Measurements from ENCODE around the gene OTP.
"Not testable (repeated sequence)": the region's sequence is repeated elsewhere in the genome, so short reads cannot be mapped to it uniquely, and the experiment has no call there.

GRCh38 chr5:77582143-77582542 is 56.4 kb downstream of the OTP start:
- TF ChIP-seq, protein P1, sequence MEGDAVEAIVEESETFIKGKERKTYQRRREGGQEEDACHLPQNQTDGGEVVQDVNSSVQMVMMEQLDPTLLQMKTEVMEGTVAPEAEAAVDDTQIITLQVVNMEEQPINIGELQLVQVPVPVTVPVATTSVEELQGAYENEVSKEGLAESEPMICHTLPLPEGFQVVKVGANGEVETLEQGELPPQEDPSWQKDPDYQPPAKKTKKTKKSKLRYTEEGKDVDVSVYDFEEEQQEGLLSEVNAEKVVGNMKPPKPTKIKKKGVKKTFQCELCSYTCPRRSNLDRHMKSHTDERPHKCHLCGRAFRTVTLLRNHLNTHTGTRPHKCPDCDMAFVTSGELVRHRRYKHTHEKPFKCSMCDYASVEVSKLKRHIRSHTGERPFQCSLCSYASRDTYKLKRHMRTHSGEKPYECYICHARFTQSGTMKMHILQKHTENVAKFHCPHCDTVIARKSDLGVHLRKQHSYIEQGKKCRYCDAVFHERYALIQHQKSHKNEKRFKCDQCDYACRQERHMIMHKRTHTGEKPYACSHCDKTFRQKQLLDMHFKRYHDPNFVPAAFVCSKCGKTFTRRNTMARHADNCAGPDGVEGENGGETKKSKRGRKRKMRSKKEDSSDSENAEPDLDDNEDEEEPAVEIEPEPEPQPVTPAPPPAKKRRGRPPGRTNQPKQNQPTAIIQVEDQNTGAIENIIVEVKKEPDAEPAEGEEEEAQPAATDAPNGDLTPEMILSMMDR (IDR thresholded peaks at IDR 0.05; ENCODE audit: insufficient read depth, low read depth, low read length) = not testable (repeated sequence)
- TF ChIP-seq EZH2 (IDR thresholded peaks at IDR 0.05; ENCODE audit: insufficient read depth, low read length) = not testable (repeated sequence)
